Measurements from ENCODE around the gene EPHA10. TPM values are rescaled to one million over a fixed set of nuclear protein-coding genes. Genes with fewer than 3 reads are reported as not detected.

The EPHA10 gene
- 0.07 TPM in 1 of 2 replicates, not detected in the other for total RNA-seq

DNA sequence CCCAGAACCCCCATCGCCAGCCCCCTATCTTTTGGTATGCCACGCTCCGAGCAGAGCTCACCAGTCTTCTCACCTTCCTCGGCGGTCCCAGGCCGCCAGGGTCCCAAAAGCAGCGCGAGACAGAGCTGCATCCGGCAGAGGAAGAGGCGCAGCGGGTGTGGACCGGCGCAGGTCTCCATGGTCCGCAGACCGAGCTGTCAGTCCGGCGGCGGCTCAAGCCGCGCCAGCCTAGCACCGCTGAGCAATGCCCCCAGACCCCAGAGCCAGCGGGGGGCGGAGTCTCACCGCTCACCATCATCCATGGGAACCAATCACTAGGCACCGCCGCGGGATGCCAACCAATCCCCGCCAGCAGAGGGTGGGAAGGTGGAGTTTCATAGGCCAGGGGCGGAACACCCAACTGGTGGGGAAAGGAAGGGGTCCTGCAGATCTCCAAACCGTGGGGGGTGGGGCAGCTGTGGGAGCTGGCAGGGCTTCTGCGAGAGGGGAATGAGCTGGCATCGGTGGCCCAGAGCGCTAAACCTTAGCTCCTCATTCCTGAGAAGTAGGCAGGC lies at the start of gene EPHA10:
Gene EPHA10, minus strand, starts transcription at position 233 of the 554 bp plus-strand sequence. Its CDS starts 54 bp downstream, at position 179.
- intact Hi-C loops (cut with micrococcal nuclease): no loop called here

DNA sequence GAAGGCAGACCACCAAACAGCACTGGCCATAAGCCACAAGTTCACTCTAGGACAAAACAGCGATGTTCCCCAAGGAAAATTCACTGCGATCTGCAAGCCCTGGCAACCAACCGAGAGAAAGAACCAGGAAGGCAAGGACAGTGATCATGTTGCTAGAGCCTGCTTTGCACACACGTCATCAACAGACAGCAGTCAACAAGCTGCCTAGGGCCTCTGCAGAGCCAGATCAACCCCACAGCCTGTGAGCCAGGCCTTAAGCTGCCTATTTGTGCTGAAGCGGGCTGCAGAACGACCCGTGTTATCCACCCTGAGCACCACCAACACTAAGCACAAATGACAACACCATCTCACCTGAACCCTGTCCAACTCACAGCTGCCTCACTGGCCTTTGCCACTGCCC lies 49.3 kb upstream of the EPHA10 start:
- intact Hi-C loops (cut with micrococcal nuclease): no loop called here

DNA sequence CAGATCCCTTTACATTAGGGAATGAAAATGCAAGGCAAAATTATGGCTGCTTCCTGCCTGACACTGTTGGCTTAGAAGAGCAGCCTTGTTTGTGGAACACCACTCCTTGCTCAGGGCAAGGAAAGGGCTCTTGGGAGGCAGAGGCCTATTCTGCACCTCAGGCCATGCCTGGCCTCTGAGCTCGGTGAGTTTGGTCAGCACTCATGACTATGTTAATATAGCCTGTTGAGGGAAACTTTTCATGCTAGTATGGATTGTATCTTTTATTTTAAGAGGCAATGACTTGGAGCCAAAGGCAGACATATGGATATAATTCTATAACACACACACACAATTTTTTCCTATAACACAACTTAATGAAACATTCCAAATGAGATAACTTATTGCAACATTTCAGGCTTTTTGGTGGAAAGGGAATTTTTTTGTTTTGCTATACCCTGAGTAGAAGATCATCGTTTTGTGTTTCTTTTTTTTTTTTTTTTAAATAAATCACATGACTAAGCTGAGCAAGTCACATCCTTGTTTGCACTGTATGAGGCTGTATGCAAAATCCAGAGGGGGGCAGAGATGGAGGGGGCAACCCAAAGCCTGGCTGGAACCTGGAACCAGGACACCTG lies 48.7 kb upstream of the EPHA10 start:
- intact Hi-C loops (cut with micrococcal nuclease): no loop called here

DNA sequence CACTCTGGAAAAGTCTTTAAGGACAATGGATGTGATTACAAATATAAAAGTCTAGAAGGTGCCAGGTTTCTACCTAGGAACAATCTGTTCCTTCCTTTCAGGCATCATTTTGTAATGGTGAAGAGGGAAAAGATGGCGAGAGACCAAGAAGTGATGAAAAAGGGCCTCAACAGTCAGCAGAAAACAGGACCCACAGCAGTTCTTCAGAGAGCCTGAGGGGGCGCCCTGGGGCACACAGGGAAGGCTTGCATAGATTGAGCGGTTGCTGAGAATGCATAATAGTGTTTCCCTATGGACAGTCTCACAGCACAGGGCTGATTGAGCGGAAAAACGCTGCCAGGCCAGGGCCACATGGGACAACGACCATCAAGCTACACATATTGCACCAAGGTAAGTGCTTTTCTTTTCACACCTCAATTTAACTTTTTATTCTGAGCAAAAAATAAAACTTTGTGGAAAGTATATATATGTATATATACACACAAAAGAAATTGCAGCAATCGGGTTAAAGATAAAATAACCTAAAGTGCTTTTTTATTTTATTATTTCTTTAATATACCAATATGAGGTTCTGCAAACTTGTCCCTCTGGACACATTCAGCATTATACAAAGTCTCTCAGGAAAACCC lies 46.2 kb upstream of the EPHA10 start:
- intact Hi-C loops (cut with micrococcal nuclease): loop anchor here (1.0 to 2.0 kb wide), 2 partner anchors 49 to 120 kb away; no protein-coding TSS in a partner anchor

DNA sequence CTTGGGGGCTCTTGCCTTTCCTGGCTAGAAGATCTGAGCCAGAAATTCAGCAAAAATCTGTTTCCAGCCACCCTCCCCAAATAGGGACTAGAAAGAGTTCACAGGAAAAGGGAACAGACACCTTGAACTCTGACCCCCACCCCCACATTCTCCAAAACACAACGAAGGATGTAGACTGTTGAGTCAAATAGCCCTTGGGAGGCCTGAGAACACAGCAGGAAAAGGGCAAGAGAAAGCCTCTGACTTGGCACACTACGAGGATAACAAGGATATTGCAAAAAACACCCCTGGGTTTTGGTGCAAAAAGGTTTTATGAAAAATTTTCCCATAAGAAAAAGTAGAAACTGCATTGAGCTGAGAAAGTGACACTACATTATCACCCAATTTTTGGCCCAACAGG lies 45.0 kb upstream of the EPHA10 start:
- intact Hi-C loops (cut with micrococcal nuclease): loop anchor here (2.0 to 5.0 kb wide), 5 partner anchors 121 to 333 kb away; partner anchors contain the start of genes GNL2, SF3A3 and UTP11

DNA sequence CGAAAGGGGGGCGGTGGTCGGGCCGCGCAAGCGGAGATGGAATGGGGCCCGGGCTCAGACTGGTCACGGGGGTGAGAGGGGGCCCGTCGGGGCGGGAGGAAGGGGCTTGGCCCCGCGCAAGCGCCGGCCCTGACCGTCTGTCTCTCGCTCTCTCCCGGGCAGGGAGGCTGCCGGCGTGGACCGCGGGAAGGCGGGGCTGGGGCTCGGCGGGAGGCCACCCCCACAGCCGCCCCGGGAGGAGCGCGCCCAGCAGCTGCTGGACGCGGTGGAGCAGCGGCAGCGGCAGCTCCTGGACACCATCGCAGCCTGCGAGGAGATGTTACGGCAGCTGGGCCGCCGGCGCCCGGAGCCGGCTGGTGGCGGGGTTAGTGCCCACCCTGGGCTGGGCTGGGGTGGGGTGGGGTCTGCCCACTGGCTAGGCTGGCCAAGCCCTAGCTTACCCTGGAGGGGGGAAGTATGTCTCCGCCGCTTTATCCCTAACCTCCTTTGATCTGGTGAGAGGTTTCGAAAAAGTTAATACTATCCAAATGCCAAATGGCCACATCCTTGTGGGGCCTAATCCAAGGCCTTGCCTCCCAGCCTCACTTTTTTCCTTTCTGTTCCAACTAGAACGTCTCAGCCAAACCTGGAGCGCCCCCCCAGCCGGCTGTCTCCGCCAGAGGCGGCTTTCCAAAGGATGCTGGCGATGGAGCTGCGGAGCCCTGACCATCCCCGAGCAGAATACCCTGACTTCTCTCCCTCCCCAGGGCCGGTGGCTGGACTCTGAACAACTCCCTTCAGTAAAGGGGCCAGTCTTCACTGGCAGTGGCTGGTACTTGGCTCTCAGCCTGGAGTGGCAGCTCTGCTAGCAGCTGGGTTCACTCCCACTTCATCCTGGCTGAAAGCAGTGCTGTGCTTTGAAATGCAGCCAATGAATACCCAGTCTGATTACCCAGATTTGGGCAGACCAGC lies 43.7 kb upstream of the EPHA10 start:
- intact Hi-C loops (cut with micrococcal nuclease): loop anchor here (1.0 to 5.0 kb wide), 6 partner anchors 51 to 331 kb away; partner anchors contain the start of genes CDCA8, GNL2, MTF1 and SF3A3

GRCh38 chr1:37807555-37808368 lies 42.8 kb upstream of the EPHA10 start, which contains the start of the genes C1orf122 and YRDC:
Gene C1orf122 (plus strand): TSS chr1:37807790. CDS start chr1:37808405, 615 bp downstream.
Gene YRDC (minus strand): TSS chr1:37808208. CDS start chr1:37808180, 28 bp downstream.
- intact Hi-C loops (cut with micrococcal nuclease): loop anchor here (1.0 to 5.0 kb wide), 6 partner anchors 52 to 330 kb away; partner anchors contain the start of genes CDCA8, GNL2, MTF1 and SF3A3

GRCh38 chr1:37807220-37807554 lies 42.3 kb upstream of the EPHA10 start:
- intact Hi-C loops (cut with micrococcal nuclease): loop anchor here (5.0 kb wide), 4 partner anchors 185 to 330 kb away; partner anchors contain the start of genes GNL2, SF3A3 and UTP11

- intact Hi-C loops (cut with micrococcal nuclease): no loop called here
Measured at GRCh38 chr1:37802439-37802838, 37.5 kb upstream of the EPHA10 start.

DNA sequence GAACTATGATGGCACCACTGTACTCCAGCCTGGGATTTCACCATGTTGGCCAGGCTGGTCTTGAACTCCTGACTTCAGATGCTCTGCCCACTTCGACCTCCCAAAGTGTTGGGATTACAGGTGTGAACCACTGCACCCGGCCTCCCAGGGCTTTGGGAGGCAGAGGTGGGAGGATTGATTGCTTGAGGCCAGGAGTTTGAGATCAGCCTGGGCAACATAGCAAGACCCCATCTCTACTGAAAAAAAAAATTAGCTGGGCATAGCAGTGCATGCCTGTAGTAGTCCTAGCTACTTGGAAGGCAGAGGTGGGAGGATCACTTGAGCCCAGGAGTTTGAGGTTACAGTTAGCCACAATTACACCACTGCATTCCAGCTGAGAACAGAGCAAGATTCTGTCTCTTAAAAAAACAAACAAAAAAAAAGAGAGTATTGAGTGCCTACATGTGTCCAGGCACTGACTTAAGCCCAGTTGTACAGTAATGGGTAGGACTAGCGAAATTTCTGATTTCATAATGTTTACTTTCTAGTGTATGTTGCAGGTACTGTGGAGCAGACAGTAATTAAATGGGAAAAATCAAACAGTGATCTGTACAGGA lies 32.9 kb upstream of the EPHA10 start:
- intact Hi-C loops (cut with micrococcal nuclease): no loop called here

- intact Hi-C loops (cut with micrococcal nuclease): no loop called here
Measured at GRCh38 chr1:37795340-37796125, 30.6 kb upstream of the EPHA10 start.

GRCh38 chr1:37794372-37795339 lies 29.7 kb upstream of the EPHA10 start:
- intact Hi-C loops (cut with micrococcal nuclease): no loop called here

DNA sequence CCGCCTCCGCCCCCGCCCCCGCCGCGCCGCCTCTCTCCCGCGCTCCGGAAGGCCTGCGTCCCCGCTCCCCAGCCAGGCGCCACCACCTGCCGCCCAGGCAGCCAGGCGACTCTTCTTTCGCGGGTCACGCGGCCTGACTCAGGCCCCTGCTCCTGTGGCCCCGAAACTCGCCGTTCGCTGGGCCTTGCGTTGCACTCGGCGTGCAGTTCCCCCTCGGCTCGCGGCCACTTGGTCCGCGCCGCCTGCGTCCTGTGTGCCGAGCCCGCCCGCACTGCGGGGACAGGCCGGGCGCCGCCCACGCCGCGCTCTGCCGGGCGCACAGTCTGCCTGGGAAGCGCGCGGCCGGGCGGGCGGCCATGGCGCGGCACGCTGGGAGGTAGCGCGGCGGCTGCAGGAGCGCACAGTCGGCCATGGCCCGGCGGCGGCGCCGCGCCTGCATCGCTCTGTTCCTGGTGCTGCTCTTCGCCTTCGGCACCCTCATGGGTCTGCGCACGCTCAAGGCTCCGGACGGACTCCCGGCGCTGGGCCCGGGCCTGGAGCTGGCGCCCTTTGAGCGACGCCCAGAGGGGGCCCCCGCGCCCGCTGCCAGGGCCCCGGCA lies 29.0 kb upstream of the EPHA10 start, which contains the start of gene MANEAL:
Gene MANEAL, plus strand, starts transcription at position 75 of the 599 bp plus-strand sequence. Its CDS starts 336 bp downstream, at position 411.
- intact Hi-C loops (cut with micrococcal nuclease): no loop called here

- intact Hi-C loops (cut with micrococcal nuclease): no loop called here
Measured at GRCh38 chr1:37792943-37793686, 28.2 kb upstream of the EPHA10 start.

GRCh38 chr1:37782491-37782890 lies 17.6 kb upstream of the EPHA10 start:
- intact Hi-C loops (cut with micrococcal nuclease): no loop called here

DNA sequence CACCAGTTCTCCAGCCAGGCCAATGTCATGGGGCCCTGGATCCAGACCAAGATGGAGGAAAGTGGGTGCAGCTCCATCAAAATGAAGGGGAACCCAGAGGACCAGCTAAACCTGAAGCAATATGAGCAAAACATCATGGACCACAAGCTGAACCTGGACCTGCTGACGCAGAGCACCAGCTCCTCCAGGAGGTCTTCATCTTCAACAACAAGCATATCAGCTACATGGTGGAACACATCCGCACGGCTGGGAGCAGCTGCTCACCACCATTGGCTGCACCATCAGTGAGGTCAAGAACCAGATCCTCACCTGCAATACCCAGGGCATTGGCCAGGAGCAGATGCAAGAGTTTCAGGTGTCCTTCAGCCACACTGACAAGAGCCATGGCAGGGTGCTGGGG lies 13.7 kb upstream of the EPHA10 start:
- intact Hi-C loops (cut with micrococcal nuclease): no loop called here

Data from T-helper 2 cell treated with Interferon-gamma antibody and Interleukin-4, amounts not matched to agents 100 ng/mL and 5 ng/mL, for 36 hours (primary cell).